Cardiac fibroblast (primary cell): ENCODE measurements around the gene ETNK2.

Source experiments
- DNase-seq, 2 donors: peaks; one replicate each; pipeline versions ENCODE4 v3.0.0 to v3.0.0-alpha.2; 2010; ENCODE audit warnings: low read depth in 2 of 2
- H3K4me3 ChIP-seq, 2 donors: replicated peaks in 1 of 2; 1 replicate in 1 of 2; 2 replicates in 1 of 2; pipeline ENCODE4 v1.5.1; 2011; ENCODE audit warnings: low read depth in 2 of 2, low read length in 2 of 2, mild to moderate bottlenecking in 2 of 2, moderate library complexity in 1 of 2
- CTCF ChIP-seq: IDR thresholded peaks from one replicate; pipeline ENCODE4 v1.5.1; 2011; ENCODE audit warnings: low read depth, mild to moderate bottlenecking, low read length, inconsistent platforms

The ETNK2 gene

GRCh38 chr1:204194771-204195170, 42.9 kb upstream of the ETNK2 start:
- TF ChIP-seq CTCF = no peak
- DNase-seq = no peak
- no peak overlapping the region for H3K4me3 ChIP-seq

GRCh38 chr1:204194080-204194479, 42.2 kb upstream of the ETNK2 start:
- no peak for DNase-seq
- no peak overlapping the region for H3K4me3 ChIP-seq
- TF ChIP-seq CTCF = no peak

DNA sequence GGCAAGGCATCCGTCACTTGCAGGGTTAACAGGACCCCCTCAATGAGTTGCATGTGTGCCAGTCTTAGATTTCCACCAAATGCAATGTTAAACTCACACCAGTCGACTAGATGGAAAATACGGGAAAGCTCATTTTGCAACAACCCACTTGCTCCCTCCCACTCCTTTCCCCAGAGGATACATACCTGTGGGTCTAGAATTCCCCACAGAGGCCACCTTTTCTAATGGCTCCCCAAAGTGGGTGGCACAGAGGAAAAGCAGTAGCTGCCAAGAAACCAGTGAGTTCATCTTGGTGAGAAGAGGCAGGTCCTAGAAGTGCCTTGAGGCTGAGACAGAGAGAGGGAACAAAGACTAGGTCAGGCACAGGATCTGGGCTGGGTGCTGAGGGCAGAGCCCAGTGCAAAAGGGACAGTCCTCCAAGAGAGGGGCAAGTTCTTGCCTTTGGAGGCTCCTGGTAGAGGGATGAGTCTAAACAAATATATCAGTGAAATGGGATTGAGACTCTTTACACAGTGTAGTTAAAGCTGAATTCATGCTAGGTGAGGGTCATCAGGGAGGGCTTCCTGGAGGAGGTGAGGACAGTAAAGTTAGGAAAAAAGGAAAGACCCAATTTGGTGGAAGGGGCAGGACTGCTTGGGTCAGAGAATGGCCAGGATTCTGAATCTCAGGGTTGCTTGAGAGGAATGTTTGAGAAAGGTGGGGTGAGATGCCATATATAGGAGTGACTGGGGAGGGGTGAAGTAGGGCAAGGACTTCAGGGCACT, 40.9 kb upstream of the ETNK2 start:
- no peak for DNase-seq
- TF ChIP-seq CTCF = no peak
- H3K4me3 ChIP-seq = no peak overlapping the region

DNA sequence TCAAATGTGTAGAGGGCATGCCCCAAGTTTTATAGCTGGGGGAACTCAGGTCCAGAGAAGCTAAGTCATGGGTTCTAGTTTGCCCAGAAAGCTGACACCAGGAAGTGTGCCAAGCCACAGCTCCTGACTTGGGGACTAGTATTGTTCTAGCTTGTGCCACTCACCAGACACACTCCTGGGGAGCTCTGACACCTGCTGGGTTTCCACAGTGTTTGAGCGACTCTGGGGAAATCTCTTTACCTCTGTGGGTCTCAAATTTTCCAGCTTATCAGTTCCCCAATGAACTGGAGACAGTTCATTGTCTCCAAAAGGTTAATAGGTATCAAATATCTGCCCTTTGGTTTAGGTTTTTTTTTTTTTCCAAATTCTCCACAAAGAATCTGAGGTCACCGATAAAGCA, 40.2 kb upstream of the ETNK2 start:
- no peak for TF ChIP-seq CTCF
- no peak for DNase-seq

DNA sequence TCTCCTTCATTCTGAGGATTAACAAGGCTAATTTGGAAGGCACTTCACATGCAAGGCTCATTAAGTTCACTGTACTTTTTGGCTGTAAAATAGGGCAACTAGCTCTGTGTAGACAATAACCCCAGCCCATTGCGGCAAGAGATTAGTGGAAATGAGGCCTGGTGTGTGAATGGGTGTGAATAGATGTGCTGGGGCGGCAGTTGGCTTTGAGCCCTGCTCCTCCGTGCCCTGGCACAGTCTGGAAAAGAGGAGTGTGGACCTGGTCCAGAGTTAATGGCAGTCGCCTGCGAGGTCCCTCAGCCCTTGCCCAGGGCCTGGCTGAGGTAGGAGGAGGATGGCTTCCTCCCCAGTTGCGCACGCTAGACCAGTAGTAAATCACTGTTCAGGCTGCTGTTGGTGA, 39.6 kb upstream of the ETNK2 start:
- no peak for TF ChIP-seq CTCF
- no peak for DNase-seq
- no peak overlapping the region for H3K4me3 ChIP-seq

More for the DNA sequence above, 40.2 kb upstream of the ETNK2 start:
- no peak overlapping the region for H3K4me3 ChIP-seq

GRCh38 chr1:204190212-204191211, 38.7 kb upstream of the ETNK2 start:
- DNase-seq = peak; percentile 53 to 62
- no peak for TF ChIP-seq CTCF
- peak overlapping the region in 1 of 2 donors; percentile 15 for H3K4me3 ChIP-seq
